ENCODE results near the gene EZR.

GRCh38 chr6:158818581-158819212, 471 bp downstream of the EZR start:
- no peak for TF ChIP-seq EZH2 (IDR thresholded peaks at IDR 0.05)
- no peak for TF ChIP-seq POLR2AphosphoS5 (IDR thresholded peaks at IDR 0.05; ENCODE audit: borderline replicate concordance, low read depth, low read length)
- TF ChIP-seq FOXP2 (optimal IDR thresholded peaks at IDR 0.05; ENCODE audit: control extremely low read depth, extremely low read length, insufficient read depth): no peak

Data from SK-N-MC (cell line).